Mesenchymal stem cell (in vitro differentiated cells and primary cell): ENCODE results near the gene DDX59.

Source experiments
- DNase-seq: peaks from one replicate; pipeline ENCODE4 v3.0.0-alpha.2; 2013
- H2AFZ ChIP-seq: one replicate; pipeline ENCODE4 v1.6.1; 2013; ENCODE audit warnings: low read depth, mild to moderate bottlenecking, control low read depth, inconsistent platforms, low read length, moderate library complexity
- H2AK5ac ChIP-seq: 2 replicates; pipeline ENCODE4 v1.6.1; 2013; ENCODE audit warnings: low read length, moderate library complexity, mild to moderate bottlenecking, inconsistent platforms; ENCODE audit not compliant: severe bottlenecking
- H2BK120ac ChIP-seq: one replicate; pipeline ENCODE4 v1.6.1; 2013; ENCODE audit warnings: low read depth, mild to moderate bottlenecking, inconsistent platforms, low read length, moderate library complexity
- H2BK12ac ChIP-seq, 2 experiments: one replicate each; pipeline ENCODE4 v1.6.1; 2013; ENCODE audit warnings: inconsistent platforms in 2 of 2, low read length in 2 of 2, mild to moderate bottlenecking in 2 of 2, moderate library complexity in 2 of 2, control low read depth in 1 of 2
- H2BK15ac ChIP-seq: one replicate; pipeline ENCODE4 v1.6.1; 2013; ENCODE audit warnings: mild to moderate bottlenecking, low read depth, inconsistent platforms; ENCODE audit not compliant: poor library complexity, severe bottlenecking
- H2BK5ac ChIP-seq: 2 replicates; pipeline ENCODE4 v1.6.1; 2013; ENCODE audit warnings: low read depth, mild to moderate bottlenecking, low read length, control low read depth, inconsistent platforms; ENCODE audit not compliant: poor library complexity, severe bottlenecking
- H3K14ac ChIP-seq, 2 experiments: one replicate each; pipeline ENCODE4 v1.6.1; 2013; ENCODE audit warnings: inconsistent platforms in 2 of 2, low read length in 2 of 2, control low read depth in 1 of 2, mild to moderate bottlenecking in 1 of 2, moderate library complexity in 1 of 2
- H3K18ac ChIP-seq, 2 experiments: one replicate each; pipeline ENCODE4 v1.6.1; 2013; ENCODE audit warnings: inconsistent platforms in 2 of 2, low read length in 2 of 2, control low read depth in 1 of 2, low read depth in 1 of 2, mild to moderate bottlenecking in 1 of 2
- H3K23ac ChIP-seq, 2 experiments: one replicate each; pipeline ENCODE4 v1.6.1; 2013; ENCODE audit warnings: inconsistent platforms in 2 of 2, low read length in 2 of 2, mild to moderate bottlenecking in 2 of 2, moderate library complexity in 2 of 2, control low read depth in 1 of 2
- H3K27ac ChIP-seq: 2 replicates; pipeline ENCODE4 v1.5.1; 2013; ENCODE audit warnings: mild to moderate bottlenecking, moderate library complexity, low read length, control low read depth, inconsistent platforms; ENCODE audit not compliant: poor library complexity, severe bottlenecking
- H3K27me3 ChIP-seq, 2 experiments: 2 replicates each; pipeline versions ENCODE4 v1.6.1 to v1.7.0; 2013; ENCODE audit warnings: low read length in 2 of 2, mild to moderate bottlenecking in 2 of 2, moderate library complexity in 2 of 2, control low read depth in 1 of 2, inconsistent platforms in 1 of 2; ENCODE audit not compliant: control insufficient read depth in 1 of 2, insufficient read depth in 1 of 2
- H3K36me3 ChIP-seq, 2 experiments: 2 replicates each; pipeline versions ENCODE4 v1.6.1 to v1.7.0; 2013; ENCODE audit warnings: low read length in 2 of 2, control low read depth in 1 of 2, inconsistent platforms in 1 of 2, low read depth in 1 of 2, mild to moderate bottlenecking in 1 of 2; ENCODE audit not compliant: insufficient read depth in 2 of 2, control insufficient read depth in 1 of 2
- H3K4ac ChIP-seq, 2 experiments: one replicate each; pipeline ENCODE4 v1.6.1; 2013; ENCODE audit warnings: inconsistent platforms in 2 of 2, low read length in 2 of 2, mild to moderate bottlenecking in 2 of 2, moderate library complexity in 2 of 2, control low read depth in 1 of 2, low read depth in 1 of 2
- H3K4me1 ChIP-seq: 2 replicates; pipeline ENCODE4 v1.6.1; 2013; ENCODE audit warnings: low read depth, low read length, control low read depth; ENCODE audit not compliant: control insufficient read depth, insufficient read depth
- H3K4me2 ChIP-seq: 2 replicates; pipeline ENCODE4 v1.6.1; 2013; ENCODE audit warnings: low read length, mild to moderate bottlenecking, inconsistent platforms; ENCODE audit not compliant: poor library complexity, severe bottlenecking
- H3K4me3 ChIP-seq, 2 experiments: 2 replicates each; pipeline versions ENCODE4 v1.5.1 to v1.7.0; 2013; ENCODE audit warnings: low read length in 2 of 2, mild to moderate bottlenecking in 2 of 2, control low read depth in 1 of 2, low read depth in 1 of 2; ENCODE audit not compliant: insufficient read depth in 1 of 2
- H3K79me1 ChIP-seq: replicated peaks from 2 replicates; pipeline ENCODE4 v1.6.1; 2013; ENCODE audit warnings: mild to moderate bottlenecking, control low read depth, low read length, inconsistent platforms; ENCODE audit not compliant: poor library complexity, severe bottlenecking
- H3K9ac ChIP-seq: 2 replicates; pipeline ENCODE4 v1.7.0; 2013; ENCODE audit warnings: mild to moderate bottlenecking, low read length, moderate library complexity
- H3K9me3 ChIP-seq: 2 replicates; pipeline ENCODE4 v1.7.0; 2013; ENCODE audit warnings: mild to moderate bottlenecking, low read length; ENCODE audit not compliant: control insufficient read depth
- H4K8ac ChIP-seq: one replicate; pipeline ENCODE4 v1.6.1; 2013; ENCODE audit warnings: inconsistent platforms, mild to moderate bottlenecking, low read length, moderate library complexity
- H4K91ac ChIP-seq: one replicate; pipeline ENCODE4 v1.6.1; 2013; ENCODE audit warnings: mild to moderate bottlenecking, low read length, inconsistent platforms
- WGBS: methylation state at CpG from one replicate; pipeline ENCODE4 v1.1.7; 2013; ENCODE audit warnings: mixed read lengths; 5-methylcytosine and 5-hydroxymethylcytosine counted together

DDX59 gene

GRCh38 chr1:200666309-200666708 is 3.4 kb downstream of the DDX59 start:
- Histone ChIP-seq H2AK5ac (no peak overlapping the region), H2BK15ac (no peak overlapping the region), H3K18ac (no peak overlapping the region), H3K14ac (no peak overlapping the region), H3K27me3 (no peaks in the 10 kb centered on the region), H3K23ac (no peak overlapping the region), H3K9ac (no peak overlapping the region), H4K8ac (no peak overlapping the region), H2AFZ (no peak overlapping the region), H2BK12ac (no peak overlapping the region), H3K9me3 (no peaks in the 10 kb centered on the region), H3K4ac (no peak overlapping the region), H4K91ac (peak overlapping the region; percentile 50), H3K79me1 (peaks cover 18% of the 10 kb centered on the region), H3K36me3 (peaks cover 9 to 38% of the 10 kb centered on the region in 2 experiments), H2BK5ac (no peak overlapping the region), H3K4me1 (peaks cover 3% of the 10 kb centered on the region), H3K4me3 (no peak overlapping the region), H3K27ac (no peak overlapping the region), H3K4me2 (no peak overlapping the region), H2BK120ac (no peak overlapping the region)
- WGBS: 97% methylated on average over 8 of the region's 8 CpGs
- no peak for DNase-seq

DNA sequence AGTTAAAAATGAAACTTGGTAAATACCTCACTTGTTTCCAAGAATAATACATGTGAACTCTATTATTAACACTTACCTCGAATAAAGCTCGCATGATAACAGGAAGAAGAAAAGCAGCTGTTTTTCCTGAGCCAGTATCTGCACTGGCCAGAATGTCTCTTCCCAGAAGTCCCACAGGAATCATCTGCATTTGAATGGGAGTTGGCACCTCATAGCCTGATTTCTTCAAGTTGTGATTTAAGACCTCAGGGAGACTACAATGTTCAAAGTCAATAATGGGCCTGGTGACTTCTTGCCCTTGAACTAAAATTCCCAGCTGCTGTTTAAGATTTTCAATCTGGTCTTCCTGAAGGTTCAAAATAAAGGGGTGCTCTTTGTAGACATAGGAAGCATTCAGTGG is 3.8 kb downstream of the DDX59 start:
- Histone ChIP-seq H3K23ac (no peak overlapping the region), H3K27me3 (no peaks in the 10 kb centered on the region), H4K91ac (no peak overlapping the region), H3K14ac (no peak overlapping the region), H3K4me1 (peaks cover 3% of the 10 kb centered on the region), H2BK15ac (no peak overlapping the region), H3K36me3 (peaks cover 9 to 39% of the 10 kb centered on the region in 2 experiments), H4K8ac (no peak overlapping the region), H3K4me3 (peak overlapping the region in 1 of 2 experiments; percentile 3), H2BK12ac (no peak overlapping the region), H3K4ac (no peak overlapping the region), H3K9me3 (no peaks in the 10 kb centered on the region), H3K18ac (no peak overlapping the region), H2AFZ (no peak overlapping the region), H2AK5ac (no peak overlapping the region), H2BK5ac (no peak overlapping the region), H3K79me1 (peaks cover 18% of the 10 kb centered on the region), H3K27ac (no peak overlapping the region), H3K4me2 (no peak overlapping the region), H2BK120ac (no peak overlapping the region), H3K9ac (no peak overlapping the region)
- DNase-seq: no peak
- WGBS: 80% methylated on average over 2 of the region's 2 CpGs

- no peak for DNase-seq
- no peak overlapping the region for H3K4ac ChIP-seq
- peaks cover 8% of the 10 kb centered on the region for H3K4me1 ChIP-seq
- 100% methylated on average over 5 of the region's 6 CpGs for WGBS
- no peak overlapping the region for H3K9ac ChIP-seq
- no peak overlapping the region for H3K27ac ChIP-seq
- no peak overlapping the region for H2BK120ac ChIP-seq
- no peaks in the 10 kb centered on the region for H3K27me3 ChIP-seq
- no peak overlapping the region for H4K8ac ChIP-seq
- H2AFZ ChIP-seq: no peak overlapping the region
- no peak overlapping the region for H3K14ac ChIP-seq
- no peak overlapping the region for H3K23ac ChIP-seq
- no peaks in the 10 kb centered on the region for H3K9me3 ChIP-seq
- H2BK5ac ChIP-seq: no peak overlapping the region
- no peak overlapping the region for H3K4me2 ChIP-seq
- peaks cover 16 to 73% of the 10 kb centered on the region in 2 experiments for H3K36me3 ChIP-seq
- H3K4me3 ChIP-seq: no peak overlapping the region
- H2BK15ac ChIP-seq: no peak overlapping the region
- H2AK5ac ChIP-seq: no peak overlapping the region
- peaks cover 13% of the 10 kb centered on the region for H3K79me1 ChIP-seq
- no peak overlapping the region for H3K18ac ChIP-seq
- no peak overlapping the region for H4K91ac ChIP-seq
- no peak overlapping the region for H2BK12ac ChIP-seq
Observed at GRCh38 chr1:200660719-200661118, 9.0 kb downstream of the DDX59 start.

GRCh38 chr1:200659269-200659668 is 10.4 kb downstream of the DDX59 start:
- no peak overlapping the region for H3K9ac ChIP-seq

More at GRCh38 chr1:200659269-200659668, 10.4 kb downstream of the DDX59 start:
- no peak overlapping the region for H2AK5ac ChIP-seq
- H3K79me1 ChIP-seq: peaks cover 13% of the 10 kb centered on the region
- no peak overlapping the region for H2BK120ac ChIP-seq
- H2BK15ac ChIP-seq: no peak overlapping the region
- H3K27me3 ChIP-seq: no peaks in the 10 kb centered on the region
- H3K4ac ChIP-seq: peak overlapping the region in 1 of 2 experiments; percentile 37
- H2BK12ac ChIP-seq: no peak overlapping the region
- H3K18ac ChIP-seq: no peak overlapping the region
- H4K8ac ChIP-seq: no peak overlapping the region
- no peak overlapping the region for H3K4me3 ChIP-seq
- no peak overlapping the region for H2AFZ ChIP-seq
- peak overlapping the region; percentile 17 for H3K4me2 ChIP-seq
- no peak overlapping the region for H3K23ac ChIP-seq
- no peak overlapping the region for H2BK5ac ChIP-seq
- peak overlapping the region; percentile 84 for H3K27ac ChIP-seq
- peak overlapping the region in 1 of 2 experiments; percentile 41 for H3K14ac ChIP-seq
- no peaks in the 10 kb centered on the region for H3K9me3 ChIP-seq
- no peak for DNase-seq
- WGBS: 100% methylated on average over 1 of the region's 1 CpG
- H3K4me1 ChIP-seq: peaks cover 8% of the 10 kb centered on the region
- peaks cover 9 to 69% of the 10 kb centered on the region in 2 experiments for H3K36me3 ChIP-seq
- H4K91ac ChIP-seq: no peak overlapping the region
